ENCODE data around the gene EVA1A. TPM values are rescaled to one million over a fixed set of nuclear protein-coding genes. Genes with fewer than 3 reads are reported as not detected.

Gene EVA1A
- total RNA-seq, 2 donors from 2014 or later: 0.55 to 0.87 TPM

DNA sequence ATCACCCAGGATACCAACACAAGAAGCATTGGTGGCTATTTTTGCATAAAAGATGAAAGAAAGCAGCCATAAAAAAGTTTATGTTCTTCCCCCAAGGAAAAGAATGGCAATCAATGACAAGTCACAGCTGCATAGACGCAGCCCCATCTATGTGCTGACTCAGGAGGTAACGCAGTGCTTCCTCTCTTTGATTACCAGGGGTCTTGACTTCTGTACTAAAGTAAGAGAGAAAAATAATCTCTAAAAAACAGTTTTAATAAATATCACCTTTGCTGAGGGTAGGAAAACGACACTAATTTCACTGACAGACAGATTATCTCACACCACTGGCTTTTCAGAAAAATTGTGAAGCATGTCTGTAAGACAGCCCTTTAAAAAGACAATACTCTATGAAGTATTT is 33.9 kb upstream of the EVA1A start:
- DNase-seq (no peak), ATAC-seq (no peak)
- intact Hi-C loops (cut with DNase I, micrococcal nuclease): no loop called here

DNA sequence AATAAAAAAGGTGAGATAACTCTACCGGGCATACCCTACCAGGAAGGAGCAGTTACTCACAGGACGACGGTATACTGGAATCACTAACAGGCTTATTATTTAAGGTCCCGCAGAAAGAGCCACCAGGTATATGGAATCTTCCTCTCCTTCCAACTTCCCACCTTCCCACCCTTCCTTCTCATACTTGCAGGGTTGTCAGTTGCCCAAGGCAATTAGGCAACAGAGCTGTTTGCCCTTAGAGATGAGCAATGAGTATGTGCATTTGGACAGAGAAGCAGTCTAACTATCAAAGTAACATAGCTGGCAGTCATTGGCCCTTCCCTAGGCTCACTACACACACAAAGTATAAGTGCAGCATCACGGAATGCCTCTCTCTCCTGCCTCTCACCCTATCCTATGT is 32.1 kb upstream of the EVA1A start:
- DNase-seq: no peak
- no peak for ATAC-seq
- intact Hi-C loops (cut with DNase I, micrococcal nuclease): no loop called here

DNA sequence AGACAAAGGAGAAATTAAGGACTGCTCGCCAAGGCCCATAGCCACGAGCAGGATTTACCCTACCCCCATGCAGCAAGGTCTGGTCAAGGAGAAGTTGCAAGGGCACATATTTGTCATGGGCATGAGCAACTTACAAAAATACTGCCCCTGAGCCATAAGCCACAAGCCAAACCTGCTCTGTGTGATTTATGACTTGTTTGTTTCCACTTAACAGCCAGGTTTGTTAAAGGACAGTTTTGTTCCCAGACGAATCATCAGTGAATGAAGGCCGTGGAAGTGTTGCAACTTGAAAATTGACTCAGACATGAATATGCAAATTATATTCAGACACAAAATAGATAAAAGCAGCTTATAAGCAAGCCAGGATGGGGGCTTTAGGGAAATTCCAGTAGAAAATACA is 31.3 kb upstream of the EVA1A start:
- ATAC-seq (no peak), DNase-seq (no peak)
- intact Hi-C loops (cut with DNase I, micrococcal nuclease): no loop called here

DNA sequence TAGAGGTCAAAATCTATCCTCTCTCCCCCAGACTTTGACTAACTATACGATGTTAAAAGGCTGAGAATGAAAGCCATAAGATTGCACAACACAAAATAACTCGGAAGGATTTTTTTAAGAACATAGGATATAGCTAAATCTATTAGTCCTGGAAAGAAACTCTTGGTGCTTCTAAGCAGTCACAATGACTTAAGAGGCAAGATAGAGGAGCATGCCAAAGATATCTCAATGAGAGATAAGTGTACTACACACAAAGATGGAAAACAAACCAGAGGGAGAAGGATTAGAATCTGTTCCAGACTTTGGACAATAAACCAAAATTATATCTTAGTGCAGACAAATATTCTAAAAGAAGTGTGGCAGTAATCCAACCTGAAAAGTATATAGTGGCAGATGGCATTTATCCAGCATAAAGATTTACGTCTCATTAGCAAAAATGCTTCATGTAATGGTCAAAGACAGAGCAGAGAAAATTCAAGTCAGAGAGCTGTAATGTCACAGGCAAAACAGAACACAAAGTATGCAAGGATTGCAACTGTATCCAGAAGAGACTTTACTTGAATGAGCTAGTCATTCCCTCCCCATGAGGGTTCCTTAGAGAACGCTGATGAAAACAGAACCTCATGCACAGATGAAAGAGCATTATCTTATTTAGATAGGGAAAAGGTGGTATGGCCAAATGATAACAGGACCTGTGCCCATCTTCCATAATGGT is 28.8 kb upstream of the EVA1A start:
- no peak for ATAC-seq
- intact Hi-C loops (cut with DNase I, micrococcal nuclease): no loop called here
- DNase-seq: no peak

DNA sequence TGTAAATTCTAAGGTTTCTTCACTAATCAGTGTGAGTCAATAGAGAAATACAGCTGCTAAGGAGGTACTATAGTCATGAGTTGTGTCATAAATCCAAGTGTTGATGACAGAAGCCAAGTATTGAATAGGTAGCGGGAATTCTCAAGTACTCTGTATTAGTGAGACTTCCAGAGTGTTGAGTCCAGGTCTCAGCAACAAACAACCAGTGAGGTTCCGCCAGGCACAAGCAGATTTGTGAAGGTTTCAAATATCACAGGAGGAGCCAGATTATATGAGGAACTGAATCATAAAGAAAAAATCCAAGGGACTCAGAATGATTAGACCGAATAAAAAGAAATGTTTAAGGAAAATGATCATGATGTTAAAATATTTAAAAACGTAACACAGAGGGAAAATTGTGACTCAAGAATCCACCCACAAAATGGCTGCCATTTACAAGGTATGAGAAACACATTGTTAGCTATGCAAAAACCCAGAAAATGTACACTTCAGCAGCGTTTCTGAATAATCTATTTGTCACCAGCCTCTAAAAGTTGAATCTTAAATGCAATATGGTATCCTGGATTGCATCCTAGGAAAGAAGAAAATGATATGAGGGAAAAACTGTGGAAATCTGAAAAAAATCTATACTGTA is 27.3 kb upstream of the EVA1A start:
- no peak for ATAC-seq
- DNase-seq: no peak
- intact Hi-C loops (cut with DNase I, micrococcal nuclease): no loop called here

DNA sequence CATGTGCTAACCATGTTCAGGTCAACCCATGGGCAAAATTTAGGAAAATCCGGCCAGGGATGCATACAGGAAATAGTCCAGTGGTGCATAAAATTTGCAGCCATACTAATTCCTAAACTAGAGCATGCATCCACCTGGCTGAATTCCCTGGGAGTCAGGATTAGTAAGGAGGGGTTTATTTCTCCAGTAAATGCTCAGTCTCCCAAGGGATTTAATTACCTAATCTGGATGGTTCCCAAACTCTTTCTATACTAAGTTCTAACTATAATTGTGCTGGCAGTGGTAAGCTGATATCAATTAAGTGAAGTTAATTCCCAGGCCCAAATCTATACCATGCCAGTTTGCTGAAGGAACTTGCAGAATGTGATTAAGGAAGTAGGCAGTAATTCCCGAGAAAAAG is 26.2 kb upstream of the EVA1A start:
- intact Hi-C loops (cut with DNase I, micrococcal nuclease): no loop called here
- no peak for ATAC-seq
- no peak for DNase-seq

DNA sequence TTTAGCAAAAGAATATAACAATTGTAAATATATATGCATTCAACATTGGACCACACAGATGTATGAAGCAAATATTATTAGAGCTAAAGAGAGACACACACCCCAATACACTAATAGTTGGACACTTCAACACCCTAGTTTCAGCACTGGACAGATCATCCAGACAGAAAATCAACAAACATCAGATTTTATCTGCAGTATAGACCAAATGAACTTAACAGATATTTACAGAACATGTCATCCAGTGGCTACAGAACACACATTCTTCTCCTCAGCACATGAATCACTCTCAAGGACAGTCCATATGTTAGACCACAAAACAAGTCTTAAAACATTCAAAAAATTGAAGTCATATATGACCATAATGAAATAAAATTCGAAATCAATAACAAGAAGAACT is 22.1 kb upstream of the EVA1A start:
- ATAC-seq (no peak), DNase-seq (no peak)
- intact Hi-C loops (cut with DNase I, micrococcal nuclease): no loop called here

DNA sequence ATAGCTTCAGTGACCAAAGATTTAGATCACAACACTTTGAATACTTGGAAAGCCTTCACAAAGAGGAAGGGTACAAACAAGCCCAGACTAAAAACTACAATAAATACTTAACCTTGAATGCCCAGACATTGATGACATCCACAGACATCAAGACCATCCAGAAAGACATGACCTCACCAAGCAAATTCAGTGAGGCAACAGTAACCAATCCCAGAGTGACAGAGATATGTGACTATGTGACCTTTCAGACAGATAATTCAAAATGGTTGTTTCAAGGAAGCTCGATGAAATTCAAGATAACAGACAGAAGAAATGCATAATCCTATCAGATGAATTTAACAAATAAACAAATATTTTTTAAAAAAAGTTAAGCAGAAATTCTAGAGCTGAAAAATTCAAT is 19.9 kb upstream of the EVA1A start:
- intact Hi-C loops (cut with DNase I, micrococcal nuclease): no loop called here
- DNase-seq (no peak), ATAC-seq (no peak)

DNA sequence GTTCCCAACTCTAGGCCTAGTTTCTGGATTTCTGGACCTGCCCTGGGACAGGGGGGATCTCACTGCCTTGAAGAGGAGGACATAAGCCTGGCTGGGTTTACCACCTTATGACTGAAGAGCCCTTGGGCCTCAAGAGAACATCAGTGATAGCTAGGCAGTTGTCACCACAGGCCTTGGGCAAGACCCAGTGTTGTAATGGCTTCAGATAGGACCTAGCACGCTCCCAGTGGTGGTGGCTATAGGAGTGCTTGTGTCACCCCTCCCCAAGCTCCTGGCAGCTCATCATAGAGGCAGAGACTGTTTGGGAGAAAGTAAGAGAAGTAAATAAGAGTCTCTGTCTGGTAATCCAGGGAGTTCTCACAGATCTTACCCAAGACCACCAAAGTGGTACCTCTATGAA is 19.4 kb upstream of the EVA1A start:
- no peak for DNase-seq
- ATAC-seq: no peak
- intact Hi-C loops (cut with DNase I, micrococcal nuclease): no loop called here

DNA sequence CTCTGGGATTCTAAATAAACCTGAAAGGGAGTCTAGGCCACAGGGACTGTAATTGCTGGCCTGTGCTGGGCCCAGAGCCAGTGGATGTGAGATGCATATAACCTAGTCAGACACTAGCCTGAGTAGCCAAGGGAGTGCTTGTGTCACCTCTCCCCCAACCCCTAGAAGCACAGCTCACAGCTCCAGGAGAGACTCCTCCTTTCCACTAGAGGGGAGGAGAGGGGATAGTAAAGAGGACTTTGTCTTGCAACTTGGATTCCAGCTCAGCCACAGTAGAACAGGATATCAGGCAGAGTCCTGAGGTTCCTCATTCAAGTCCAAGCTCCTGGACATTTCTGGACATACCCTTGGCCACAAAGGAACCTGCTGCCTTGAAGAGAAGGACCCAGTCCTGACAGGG is 18.4 kb upstream of the EVA1A start:
- no peak for DNase-seq
- ATAC-seq: no peak
- intact Hi-C loops (cut with DNase I, micrococcal nuclease): no loop called here

DNA sequence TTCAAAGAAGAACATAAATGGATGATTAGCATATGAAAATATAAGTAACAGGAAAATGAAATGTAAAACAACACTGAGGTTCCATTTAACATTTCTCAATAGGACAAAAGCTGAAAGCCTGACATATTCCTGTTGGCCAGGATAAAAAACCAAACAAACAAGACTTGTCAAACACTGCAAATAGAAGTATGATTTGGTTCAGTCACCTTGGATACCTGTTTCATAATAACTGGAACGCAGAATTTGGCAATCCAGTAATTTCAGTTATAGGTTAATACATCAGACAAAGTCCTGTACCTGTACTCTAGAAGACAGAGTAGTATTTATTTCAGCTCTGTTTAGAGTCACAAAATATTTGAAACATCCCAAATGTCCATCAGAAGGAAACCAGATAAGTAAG is 16.5 kb upstream of the EVA1A start:
- intact Hi-C loops (cut with DNase I, micrococcal nuclease): no loop called here
- DNase-seq (no peak), ATAC-seq (no peak)

DNA sequence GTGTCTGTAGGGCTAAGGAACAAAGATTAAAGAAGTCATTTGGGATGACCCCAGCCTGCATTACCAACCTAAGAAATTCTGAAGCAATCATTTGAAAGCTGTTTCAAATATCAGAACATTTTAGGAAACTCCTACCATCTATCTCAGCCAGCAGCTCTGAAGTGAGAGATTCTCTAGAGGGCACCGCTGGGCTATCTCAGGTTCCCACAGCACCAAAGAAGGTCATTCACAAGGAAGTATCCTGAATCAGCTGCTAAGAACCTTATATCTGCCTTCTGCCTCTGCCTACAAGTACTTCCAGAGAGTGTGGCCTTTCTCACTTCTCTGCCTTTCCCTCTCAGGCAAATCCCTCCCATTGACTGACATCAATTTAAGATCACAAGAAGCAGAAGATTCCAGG is 13.4 kb upstream of the EVA1A start:
- DNase-seq: no peak
- ATAC-seq: no peak
- intact Hi-C loops (cut with DNase I, micrococcal nuclease): no loop called here

DNA sequence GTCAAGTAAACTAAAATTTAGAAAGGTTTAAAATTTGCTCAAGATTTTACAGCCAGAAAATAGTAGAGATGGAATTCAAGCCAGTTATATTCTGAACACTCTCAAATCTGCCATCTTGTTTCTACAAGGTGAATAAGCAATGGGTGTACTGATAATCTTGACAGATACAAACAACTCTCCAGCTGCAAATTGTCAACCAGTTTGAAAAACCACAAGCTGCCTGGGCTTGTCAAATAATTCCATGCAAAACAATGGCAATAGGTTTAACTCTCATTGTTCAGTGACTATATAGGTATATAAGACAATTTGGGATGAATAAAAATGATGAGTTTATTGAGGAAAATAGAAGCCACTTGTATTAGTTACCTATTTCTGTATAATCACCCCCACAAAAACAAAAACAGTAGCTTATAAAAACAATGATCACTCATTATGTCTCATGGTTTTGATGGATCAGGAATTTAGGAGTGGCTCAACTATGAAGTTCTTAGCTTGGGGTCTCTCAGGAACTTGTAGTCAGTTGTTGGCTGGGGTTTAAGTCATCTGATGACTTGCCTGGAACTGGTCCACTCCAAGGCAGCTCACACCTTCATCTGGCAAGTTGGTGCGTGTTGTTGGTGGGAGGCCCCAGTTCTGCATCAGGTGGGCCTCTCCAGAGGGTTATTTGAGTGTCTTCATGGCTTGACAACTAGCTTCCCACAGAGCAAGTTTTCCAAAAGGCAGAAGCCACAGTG is 12.6 kb upstream of the EVA1A start:
- DNase-seq: no peak
- no peak for ATAC-seq
- intact Hi-C loops (cut with DNase I, micrococcal nuclease): no loop called here

DNA sequence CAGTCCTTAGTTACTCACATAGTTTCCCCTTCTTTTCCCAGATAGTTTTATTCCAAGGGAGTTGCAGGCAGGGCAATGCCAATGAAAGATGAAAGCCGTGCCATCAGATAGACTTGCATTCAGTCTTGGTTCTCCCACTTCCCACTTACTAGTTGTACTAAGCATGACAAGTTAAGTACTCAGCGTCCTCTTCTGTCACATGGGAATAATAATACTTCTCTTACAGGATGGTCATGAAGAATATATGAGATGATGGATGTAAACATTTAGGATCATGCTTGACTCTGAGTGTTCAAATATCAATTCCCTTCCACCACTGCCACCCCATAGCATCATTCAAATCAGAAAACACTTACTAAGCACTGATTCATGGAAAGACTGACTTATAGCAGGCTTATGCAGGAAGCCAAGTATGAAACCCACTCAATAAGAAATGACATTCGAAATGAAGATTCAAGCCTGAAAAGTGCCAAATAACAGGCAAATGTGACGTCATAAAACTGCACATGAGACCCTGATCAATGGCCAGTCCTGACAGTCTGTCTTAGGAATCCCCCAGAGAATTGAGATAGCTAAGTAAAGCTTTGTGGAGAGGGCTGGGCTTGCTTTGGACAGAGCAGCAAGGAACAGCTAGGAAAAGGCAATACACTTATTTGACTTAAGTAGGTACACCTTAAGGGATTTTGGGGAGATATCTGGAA is 11.1 kb upstream of the EVA1A start:
- intact Hi-C loops (cut with DNase I, micrococcal nuclease): no loop called here
- DNase-seq (no peak), ATAC-seq (no peak)

DNA sequence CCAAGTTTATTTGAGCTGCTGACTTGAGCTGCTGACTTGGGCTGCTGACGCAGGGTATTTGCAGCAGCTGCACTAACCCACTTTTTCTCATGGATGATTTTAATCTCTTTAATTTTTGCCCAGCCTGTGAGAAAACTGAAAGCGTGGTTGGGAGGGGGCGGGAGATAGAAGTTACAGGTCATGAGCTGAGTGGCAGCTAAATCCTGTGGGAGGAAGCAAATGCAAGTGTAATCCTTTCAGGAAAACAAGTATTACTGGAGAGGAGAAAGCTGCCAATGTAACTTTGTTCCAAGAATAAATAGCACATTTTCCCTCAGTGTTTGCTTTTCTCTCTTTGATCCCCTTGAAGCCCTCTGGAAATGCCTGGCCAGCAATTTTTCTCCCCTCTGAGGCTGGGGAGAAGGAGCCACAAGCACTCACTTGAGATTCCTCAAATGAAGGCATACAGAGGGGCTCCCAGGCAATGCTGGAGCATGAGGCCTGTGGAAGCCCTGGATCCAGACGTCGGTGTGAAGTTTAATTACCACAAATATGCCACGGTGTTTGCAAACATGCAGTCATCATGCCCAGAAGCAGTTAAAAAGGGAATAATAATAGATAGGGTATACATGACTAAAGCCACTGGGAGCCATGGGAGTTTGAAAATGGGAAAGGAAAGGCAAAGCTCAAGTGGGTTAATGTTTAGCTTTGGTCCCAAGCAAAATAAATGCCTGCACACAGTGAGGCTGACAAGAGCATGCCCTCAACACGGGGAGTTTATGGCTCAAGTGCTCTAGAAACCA is 10.4 kb upstream of the EVA1A start:
- intact Hi-C loops (cut with DNase I, micrococcal nuclease): no loop called here
- DNase-seq (no peak), ATAC-seq (no peak)

DNA sequence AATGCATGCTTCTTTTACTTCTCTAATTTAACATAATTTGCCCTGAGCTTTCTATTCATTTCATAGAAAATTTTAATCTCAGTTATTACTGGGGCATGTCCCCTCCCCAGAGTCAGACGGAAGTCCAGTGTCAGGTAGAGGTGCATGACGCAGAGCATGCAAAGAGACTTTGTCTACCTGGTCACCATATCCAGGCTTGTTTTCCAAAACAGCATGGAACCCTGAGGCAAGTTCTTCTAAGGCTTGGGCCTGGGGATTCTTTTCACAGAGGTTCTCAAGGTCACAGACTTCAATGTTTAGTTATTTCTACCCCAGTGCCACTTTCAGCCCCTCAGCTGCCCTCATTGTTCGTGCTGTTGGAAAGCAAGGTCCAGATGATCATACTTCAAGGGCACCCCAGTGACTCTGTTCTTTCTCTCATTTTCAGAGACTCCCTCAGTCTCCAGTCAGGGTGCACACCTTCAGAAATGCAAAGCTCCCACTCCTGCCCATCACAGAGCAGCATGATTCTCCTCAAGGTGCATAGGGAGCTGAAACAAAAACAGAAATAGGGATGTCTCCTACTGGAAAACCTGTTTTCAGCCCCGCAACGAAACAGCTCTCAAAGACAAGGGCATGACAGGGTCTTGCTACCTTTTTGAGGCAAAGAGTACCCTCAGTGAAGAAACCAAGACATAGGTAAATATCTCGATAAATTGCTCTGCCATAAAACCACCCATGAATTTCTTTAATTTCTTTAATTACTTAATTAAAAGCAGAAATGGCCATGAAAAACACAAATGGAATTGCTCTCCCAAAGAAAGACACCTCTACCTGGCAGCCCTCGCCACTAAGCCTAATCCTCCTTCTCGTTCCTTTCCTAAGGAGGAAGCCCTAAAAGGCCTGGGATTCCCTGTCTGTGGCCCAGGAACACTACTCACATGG is 9.5 kb upstream of the EVA1A start:
- DNase-seq (no peak), ATAC-seq (no peak)
- intact Hi-C loops (cut with DNase I, micrococcal nuclease): no loop called here

DNA sequence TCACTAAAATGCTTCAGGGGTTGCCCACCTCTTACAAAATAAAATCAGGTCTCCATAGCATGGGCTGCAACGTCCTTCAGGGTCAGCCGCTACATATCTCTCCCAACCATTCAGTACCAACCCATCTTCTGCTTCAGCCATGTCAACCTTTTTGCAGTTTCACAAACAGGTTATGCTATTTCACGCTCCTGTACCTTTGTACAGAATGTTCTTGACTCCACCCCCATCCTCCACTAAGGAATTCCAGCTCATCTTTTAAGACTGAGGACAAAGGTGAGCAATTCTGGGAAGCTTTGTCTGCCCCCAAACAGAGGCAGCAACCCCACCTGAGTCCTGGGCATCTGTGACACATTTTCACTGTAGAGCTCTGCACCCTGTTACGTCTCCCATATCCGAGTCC is 8.8 kb upstream of the EVA1A start:
- intact Hi-C loops (cut with DNase I, micrococcal nuclease): no loop called here
- DNase-seq (no peak), ATAC-seq (no peak)

DNA sequence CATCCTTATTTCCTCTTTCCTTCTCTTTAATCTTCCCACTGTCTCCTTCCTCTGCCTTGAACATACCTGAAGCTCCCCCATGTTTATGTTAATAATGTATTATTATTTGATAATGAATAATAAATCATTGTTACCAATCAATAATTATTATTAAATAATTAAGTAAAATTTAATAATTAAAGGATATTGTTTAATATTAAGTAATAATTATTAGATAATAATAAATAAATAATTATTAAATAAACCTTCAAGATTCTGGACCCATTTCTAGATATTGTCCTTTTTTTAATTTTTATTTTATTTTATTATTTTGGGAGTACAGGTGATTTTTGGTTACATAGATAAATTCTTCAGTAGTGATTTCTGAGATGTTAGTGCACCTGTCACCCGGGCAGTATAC is 7.4 kb upstream of the EVA1A start:
- intact Hi-C loops (cut with DNase I, micrococcal nuclease): no loop called here
- ATAC-seq: no peak
- no peak for DNase-seq
